Bone marrow (tissue), 2 donors: ENCODE data around the gene RTN4RL1.

ENCODE experiments used
- DNase-seq, 2 donors: peaks; one replicate each; lab custom pipeline; 2025; lab: John Stamatoyannopoulos, UW

RTN4RL1 gene

DNA sequence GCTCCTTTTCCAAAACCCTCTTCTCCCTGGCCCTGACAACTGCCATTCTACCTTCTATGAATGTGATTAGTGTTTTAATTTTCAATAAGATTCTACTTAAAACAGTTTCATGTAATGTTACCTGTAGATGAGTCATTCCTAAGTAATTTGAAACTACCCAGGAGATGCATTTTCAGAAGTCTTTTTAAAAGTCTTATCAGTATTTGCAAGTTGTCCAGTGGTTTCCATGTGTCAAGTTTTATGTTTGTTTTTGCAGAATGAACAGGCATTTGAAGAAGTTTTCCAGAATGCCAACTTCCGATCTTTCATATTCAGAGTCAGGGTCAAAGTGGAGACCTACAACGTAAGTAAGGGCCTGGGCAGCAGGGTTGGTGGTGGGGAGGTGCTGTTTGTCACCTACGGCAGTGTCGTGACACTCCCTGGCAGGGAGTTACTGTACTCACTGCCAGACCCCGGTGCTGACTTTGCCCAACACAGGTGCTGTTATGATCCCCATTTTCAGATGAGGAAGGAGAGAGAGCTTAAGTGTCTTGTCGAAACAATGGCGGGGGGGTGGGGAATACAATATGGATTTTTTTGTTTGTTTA lies 130.3 kb downstream of the RTN4RL1 start:
- no peak for DNase-seq

DNA sequence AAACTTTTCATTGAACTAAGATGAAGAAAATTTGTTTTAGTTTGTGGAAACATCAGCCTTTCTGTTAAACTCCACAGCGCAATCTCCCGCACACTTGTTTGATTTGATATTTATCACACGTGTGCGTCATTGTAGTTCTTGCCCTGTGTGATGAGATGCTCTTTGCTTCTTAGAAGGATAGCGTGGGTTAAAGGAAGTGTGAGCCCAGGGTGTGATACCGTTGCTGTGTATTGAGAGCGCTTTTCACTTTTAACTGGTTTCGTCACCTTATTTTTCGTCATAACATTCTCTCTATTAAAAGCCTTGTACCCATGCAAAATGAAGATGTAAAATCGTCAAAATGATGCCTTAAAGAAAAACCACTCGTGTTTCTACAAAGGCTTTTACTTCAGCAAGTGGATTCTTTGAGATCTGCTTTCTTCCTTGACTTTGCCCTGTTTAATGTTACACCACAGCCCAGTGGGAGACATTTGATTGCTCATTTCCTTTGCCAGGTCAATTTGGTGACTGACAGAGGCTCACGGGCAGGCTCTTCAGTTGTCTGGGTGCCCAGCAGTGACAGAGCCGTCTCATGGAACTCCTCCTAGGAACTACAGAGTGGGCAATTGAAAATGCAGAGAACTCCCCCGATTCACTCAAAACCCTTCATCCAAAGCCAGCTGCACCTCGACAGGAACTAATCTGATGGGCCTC lies 134.2 kb downstream of the RTN4RL1 start:
- DNase-seq, result no peak

DNA sequence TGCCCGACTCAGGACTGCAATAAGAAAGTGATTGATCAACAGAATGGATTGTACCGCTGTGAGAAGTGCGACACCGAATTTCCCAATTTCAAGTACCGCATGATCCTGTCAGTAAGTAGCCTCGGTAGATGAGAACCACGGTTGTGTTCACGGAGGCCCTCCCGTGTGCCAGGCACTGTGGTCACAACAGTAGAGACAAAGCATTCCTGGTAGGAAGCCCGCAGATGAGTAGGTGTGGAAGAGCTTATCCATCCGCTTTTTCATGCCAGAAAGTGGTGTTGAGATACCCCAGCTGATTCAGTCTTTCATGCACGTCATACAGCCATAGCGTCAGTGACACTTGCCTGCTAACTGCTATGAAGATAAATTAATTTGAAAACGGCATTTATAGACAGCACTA lies 136.4 kb downstream of the RTN4RL1 start:
- no peak for DNase-seq
